Activated T-helper 1 cell treated with anti-CD3 and anti-CD28 coated beads, Interleukin-12 subunit alpha, Interleukin-12 subunit beta, Interleukin-2, Interleukin-4 antibody, amounts not matched to agents 30 ng/mL and 10 ng/mL and 1 ng/mL, durations not matched to agents 14 hours and 24 hours and 36 hours (primary cell): Measurements from ENCODE around the gene MYO1H. TPM values are rescaled to one million over a fixed set of nuclear protein-coding genes. Genes with fewer than 3 reads are reported as not detected.
A peak's percentile ranks its signal among the peaks of the same experiment; 100 is the strongest.

ENCODE experiments used
- DNase-seq: peaks from one replicate; pipeline ENCODE4 v3.0.0; 2021; ENCODE audit warnings: low spot score
- H3K27ac Mint-ChIP-seq: one replicate; pipeline ENCODE4 v1.8.0; 2021; ENCODE audit warnings: mild to moderate bottlenecking, mixed read lengths
- H3K27me3 Mint-ChIP-seq: one replicate; pipeline ENCODE4 v1.8.0; 2022; ENCODE audit warnings: mild to moderate bottlenecking, moderate library complexity, mixed read lengths; ENCODE audit not compliant: insufficient read depth
- H3K36me3 Mint-ChIP-seq: one replicate; pipeline ENCODE4 v1.8.0; 2021; ENCODE audit warnings: low read depth, mixed read lengths
- H3K4me1 Mint-ChIP-seq: one replicate; pipeline ENCODE4 v1.8.0; 2021; ENCODE audit warnings: low read depth, mixed read lengths
- H3K4me3 Mint-ChIP-seq: one replicate; pipeline ENCODE4 v1.8.0; 2021; ENCODE audit warnings: mild to moderate bottlenecking, moderate library complexity, mixed read lengths
- H3K9me3 Mint-ChIP-seq: one replicate; pipeline ENCODE4 v1.8.0; 2021; ENCODE audit warnings: mixed read lengths
- intact Hi-C: fragments of 100-400 bp; cut with micrococcal nuclease; formaldehyde crosslinking; loops from one replicate; pipeline ENCODE4 v1.15.1; 2024
- total RNA-seq: library from RNA; stranded (reverse); gene quantifications from 2 replicates; pipeline ENCODE4 v1.2.3, GENCODE V29; 2022

Gene MYO1H
- total RNA-seq, 1 donor from 2014 or later, result not detected

DNA sequence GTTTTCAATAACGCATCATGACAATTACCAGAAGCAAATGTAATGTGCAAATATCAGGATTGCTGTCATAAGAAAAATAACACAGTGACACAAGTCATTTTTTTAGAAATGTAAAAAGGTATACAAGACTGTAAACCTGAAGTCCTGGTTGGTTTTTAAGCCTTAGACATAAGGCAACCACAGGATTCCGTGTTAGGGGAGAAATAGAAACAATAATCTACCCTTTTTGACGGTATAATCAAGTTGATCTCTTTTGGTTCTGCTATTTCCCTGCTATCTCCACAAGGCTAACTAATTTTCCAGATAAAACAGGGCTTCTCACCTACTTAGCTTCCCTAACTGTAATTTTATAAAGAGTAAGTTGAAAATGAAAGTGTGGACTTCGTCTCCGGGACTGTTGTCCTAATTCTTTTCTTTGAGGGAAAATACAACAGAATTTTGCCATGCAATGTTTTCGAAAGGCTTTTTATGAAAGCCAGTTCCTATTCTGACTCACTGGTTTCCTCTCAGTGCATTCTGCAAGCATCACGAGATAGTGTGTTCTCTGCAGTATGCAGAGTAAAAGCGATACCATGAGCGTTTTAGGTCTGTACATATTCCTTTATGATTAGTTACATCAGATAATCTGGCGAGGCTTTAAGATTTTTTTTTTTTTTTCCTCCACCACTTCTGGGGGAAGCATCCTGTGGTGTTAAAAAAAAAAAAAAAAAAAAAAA is 10.6 kb downstream of the MYO1H start:
- Mint-ChIP-seq H3K4me3 (peak overlapping the region; percentile 42), H3K27ac (peak overlapping the region; percentile 34), H3K9me3 (no peaks in the 10 kb centered on the region), H3K27me3 (peaks cover 31% of the 10 kb centered on the region), H3K4me1 (peaks cover 14% of the 10 kb centered on the region), H3K36me3 (no peaks in the 10 kb centered on the region)
- intact Hi-C loops, result no loop called here
- DNase-seq, result peak; percentile 2

DNA sequence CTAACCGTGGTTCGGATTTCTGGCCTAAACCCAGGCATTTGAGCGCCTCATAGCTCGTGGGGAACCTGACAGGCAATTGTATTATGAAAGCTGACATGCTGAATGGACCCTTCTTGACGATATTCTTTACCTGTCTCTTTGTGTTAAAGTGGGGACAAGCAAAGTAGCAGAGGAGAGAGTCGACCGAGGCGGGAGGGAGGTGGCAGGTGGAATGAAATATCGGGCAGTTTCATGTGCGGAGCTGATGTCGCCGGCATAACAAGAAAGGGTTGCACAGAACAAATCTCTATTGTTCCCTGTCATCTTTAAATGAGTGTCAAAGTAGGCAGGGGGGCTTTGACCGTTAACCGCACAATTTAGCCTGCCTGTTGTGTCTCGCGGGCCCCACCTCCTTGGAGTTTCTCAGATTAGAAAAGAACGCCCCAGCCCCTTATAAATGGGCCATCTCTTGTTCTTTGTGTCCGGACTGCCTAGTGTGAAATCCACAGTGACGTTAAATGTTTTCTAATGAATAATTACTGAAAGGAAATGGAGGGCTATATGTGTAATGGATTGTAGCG is 11.5 kb downstream of the MYO1H start:
- Mint-ChIP-seq H3K27me3 (peaks cover 28% of the 10 kb centered on the region), H3K4me1 (peaks cover 14% of the 10 kb centered on the region), H3K27ac (no peak overlapping the region), H3K36me3 (no peaks in the 10 kb centered on the region), H3K9me3 (no peaks in the 10 kb centered on the region), H3K4me3 (no peak overlapping the region)
- DNase-seq, result no peak
- intact Hi-C loops, result no loop called here

- intact Hi-C loops, result no loop called here
- Mint-ChIP-seq H3K9me3 (no peaks in the 10 kb centered on the region), H3K36me3 (no peaks in the 10 kb centered on the region), H3K4me1 (no peaks in the 10 kb centered on the region), H3K4me3 (no peak overlapping the region), H3K27ac (no peak overlapping the region), H3K27me3 (peaks cover 35% of the 10 kb centered on the region)
- DNase-seq, result no peak
These were observed 22.1 kb downstream of the MYO1H start for GRCh38 chr12:109369831-109370230.

- Mint-ChIP-seq H3K27ac (no peak overlapping the region), H3K27me3 (peaks cover 28% of the 10 kb centered on the region), H3K9me3 (no peaks in the 10 kb centered on the region), H3K36me3 (no peaks in the 10 kb centered on the region), H3K4me3 (no peak overlapping the region), H3K4me1 (no peaks in the 10 kb centered on the region)
- intact Hi-C loops, result no loop called here
- no peak for DNase-seq
These were observed 29.5 kb downstream of the MYO1H start for GRCh38 chr12:109377139-109377685.

GRCh38 chr12:109378569-109378968 is 30.9 kb downstream of the MYO1H start:
- peaks cover 23% of the 10 kb centered on the region for H3K27me3 Mint-ChIP-seq
- no peaks in the 10 kb centered on the region for H3K36me3 Mint-ChIP-seq

GRCh38 chr12:109382031-109382430 is 34.3 kb downstream of the MYO1H start:
- H3K4me1 Mint-ChIP-seq, result no peaks in the 10 kb centered on the region
- intact Hi-C loops, result no loop called here
- H3K36me3 Mint-ChIP-seq, result no peaks in the 10 kb centered on the region
- H3K27me3 Mint-ChIP-seq, result peaks cover 10% of the 10 kb centered on the region
- H3K4me3 Mint-ChIP-seq, result no peak overlapping the region
- H3K9me3 Mint-ChIP-seq, result no peaks in the 10 kb centered on the region
- H3K27ac Mint-ChIP-seq, result no peak overlapping the region
- no peak for DNase-seq

More at GRCh38 chr12:109378569-109378968, 30.9 kb downstream of the MYO1H start:
- no peak overlapping the region for H3K4me3 Mint-ChIP-seq
- intact Hi-C loops, result no loop called here
- DNase-seq, result no peak
- H3K4me1 Mint-ChIP-seq, result no peaks in the 10 kb centered on the region
- H3K9me3 Mint-ChIP-seq, result no peaks in the 10 kb centered on the region
- H3K27ac Mint-ChIP-seq, result no peak overlapping the region

DNA sequence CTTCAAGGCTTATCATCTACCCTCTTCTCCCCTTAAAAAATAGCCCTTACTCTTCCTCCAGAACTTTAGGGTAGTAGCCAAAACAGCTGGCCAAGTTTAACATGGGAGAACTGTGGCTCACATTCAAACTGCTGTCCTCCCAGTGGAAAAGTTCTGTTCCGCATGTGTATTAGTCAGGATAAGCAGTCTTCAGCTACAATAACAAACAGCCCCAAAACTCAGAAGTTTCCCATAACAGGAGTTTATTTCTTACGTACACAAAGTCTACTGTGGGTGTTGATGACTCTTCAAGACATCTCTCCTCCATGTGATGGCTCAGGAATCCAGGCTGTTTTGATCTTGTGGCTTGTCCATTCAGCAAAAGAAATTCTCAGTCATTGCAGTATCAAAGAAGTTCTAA is 35.5 kb downstream of the MYO1H start:
- H3K36me3 Mint-ChIP-seq, result no peaks in the 10 kb centered on the region

DNA sequence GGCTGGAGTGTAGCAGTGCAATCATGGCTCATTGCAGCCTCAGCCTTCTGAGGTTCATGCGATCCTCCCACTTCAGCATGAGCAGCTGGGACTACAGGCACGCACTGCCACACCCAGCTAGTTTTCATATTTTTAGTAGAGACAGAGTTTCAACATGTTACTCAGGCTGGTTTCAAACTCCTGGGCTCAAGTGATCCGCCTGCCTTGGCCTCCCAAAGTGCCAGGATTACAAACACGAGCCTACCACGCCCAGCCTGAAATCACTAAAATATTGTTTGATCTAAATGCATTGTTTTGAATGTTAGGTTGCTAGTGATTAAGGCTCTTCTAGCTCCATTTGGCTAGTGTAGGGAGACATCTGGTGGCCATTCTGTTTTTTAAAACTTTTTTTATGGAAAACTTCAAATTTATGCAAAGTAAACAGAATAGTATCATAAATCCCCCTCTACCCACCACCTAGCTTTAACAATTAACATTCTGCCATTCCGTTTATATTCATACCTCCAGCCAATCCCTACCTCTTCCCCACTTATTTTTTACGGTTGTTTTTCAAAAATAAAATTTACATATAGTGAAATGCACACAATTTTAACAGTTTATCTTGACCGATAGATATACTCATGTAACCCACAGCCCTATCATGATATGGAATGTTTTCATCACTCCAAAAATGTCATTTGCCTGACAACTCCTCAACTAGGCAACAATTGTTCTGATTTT is 37.8 kb downstream of the MYO1H start:
- intact Hi-C loops, result loop anchor here (1.0 kb wide), 1 partner anchor 273 kb away; no protein-coding TSS in a partner anchor
- H3K4me1 Mint-ChIP-seq, result no peaks in the 10 kb centered on the region
- H3K9me3 Mint-ChIP-seq, result no peaks in the 10 kb centered on the region
- H3K27ac Mint-ChIP-seq, result no peak overlapping the region
- no peaks in the 10 kb centered on the region for H3K36me3 Mint-ChIP-seq
- DNase-seq, result no peak
- no peak overlapping the region for H3K4me3 Mint-ChIP-seq
- H3K27me3 Mint-ChIP-seq, result peaks cover 7% of the 10 kb centered on the region

More for the DNA sequence above, 35.5 kb downstream of the MYO1H start:
- DNase-seq, result no peak
- Mint-ChIP-seq H3K9me3 (no peaks in the 10 kb centered on the region), H3K27me3 (peaks cover 10% of the 10 kb centered on the region), H3K27ac (no peak overlapping the region), H3K4me3 (no peak overlapping the region), H3K4me1 (no peaks in the 10 kb centered on the region)
- intact Hi-C loops, result no loop called here

GRCh38 chr12:109386059-109386433 is 38.3 kb downstream of the MYO1H start:
- H3K9me3 Mint-ChIP-seq, result no peaks in the 10 kb centered on the region
- H3K4me3 Mint-ChIP-seq, result no peak overlapping the region
- H3K4me1 Mint-ChIP-seq, result no peaks in the 10 kb centered on the region
- no peak overlapping the region for H3K27ac Mint-ChIP-seq
- DNase-seq, result no peak
- H3K36me3 Mint-ChIP-seq, result no peaks in the 10 kb centered on the region
- intact Hi-C loops, result no loop called here
- H3K27me3 Mint-ChIP-seq, result peaks cover 7% of the 10 kb centered on the region

DNA sequence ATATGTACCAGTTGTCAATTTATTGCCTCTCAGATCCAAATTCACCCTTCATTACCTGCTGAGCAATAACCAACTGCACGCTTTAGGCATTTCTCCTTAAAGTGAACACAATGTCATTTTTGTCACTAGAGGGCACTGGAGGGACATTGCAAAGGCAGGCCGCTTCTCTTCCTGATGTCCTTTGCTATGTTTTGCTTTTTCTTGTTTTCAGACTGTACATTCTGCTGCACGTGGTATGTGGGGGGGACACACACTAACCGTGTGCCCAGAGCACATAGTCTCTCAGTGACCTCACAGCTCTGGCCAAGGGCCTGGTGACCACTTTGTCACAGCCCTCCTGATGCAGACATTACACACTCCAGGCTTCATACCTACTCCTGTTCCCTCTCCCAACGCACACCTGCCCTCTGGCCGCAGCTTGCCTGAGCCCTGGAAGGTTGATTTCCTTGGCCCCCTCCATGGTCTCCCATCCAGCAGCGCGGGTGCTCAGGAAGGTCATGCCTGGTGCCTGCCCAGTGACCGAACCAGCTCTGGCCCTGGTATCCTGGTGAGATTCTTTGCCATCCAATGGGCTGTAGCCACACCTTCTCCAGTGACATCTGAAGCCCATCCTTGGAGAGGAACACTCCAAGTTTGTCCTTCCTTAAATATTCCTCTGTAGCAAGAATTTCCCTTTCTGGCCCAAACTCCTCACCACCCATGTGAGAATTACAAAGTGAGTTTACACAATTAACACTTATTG is 39.9 kb downstream of the MYO1H start:
- no peaks in the 10 kb centered on the region for H3K36me3 Mint-ChIP-seq
- H3K4me1 Mint-ChIP-seq, result no peaks in the 10 kb centered on the region
- H3K27me3 Mint-ChIP-seq, result peaks cover 9% of the 10 kb centered on the region
- no peak overlapping the region for H3K27ac Mint-ChIP-seq
- no peaks in the 10 kb centered on the region for H3K9me3 Mint-ChIP-seq
- no peak overlapping the region for H3K4me3 Mint-ChIP-seq
- intact Hi-C loops, result no loop called here
- no peak for DNase-seq

GRCh38 chr12:109388167-109388563 is 40.5 kb downstream of the MYO1H start:
- H3K9me3 Mint-ChIP-seq, result no peaks in the 10 kb centered on the region
- intact Hi-C loops, result no loop called here
- no peaks in the 10 kb centered on the region for H3K36me3 Mint-ChIP-seq
- no peaks in the 10 kb centered on the region for H3K4me1 Mint-ChIP-seq
- H3K4me3 Mint-ChIP-seq, result no peak overlapping the region
- H3K27ac Mint-ChIP-seq, result no peak overlapping the region
- H3K27me3 Mint-ChIP-seq, result peaks cover 8% of the 10 kb centered on the region
- DNase-seq, result no peak

DNA sequence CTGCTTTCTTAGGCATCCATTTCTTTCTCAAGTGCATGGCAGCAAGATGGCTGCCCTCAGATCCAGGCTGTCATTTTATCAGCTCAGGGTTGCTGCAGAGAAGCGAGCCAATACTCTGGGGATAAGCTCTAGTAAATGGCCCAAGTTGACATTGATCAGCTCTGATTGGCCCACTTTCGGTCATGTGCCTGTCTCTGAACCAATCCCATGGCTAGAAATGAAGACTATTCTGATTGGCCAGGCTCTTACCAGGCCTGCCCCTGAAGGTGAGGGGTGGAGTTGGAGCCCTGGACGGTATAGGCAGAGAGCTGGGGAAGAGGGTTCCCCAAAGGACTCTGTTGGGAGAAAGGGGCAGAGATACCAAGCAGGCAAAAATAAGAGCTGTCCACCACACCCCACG is 41.4 kb downstream of the MYO1H start:
- no peak overlapping the region for H3K27ac Mint-ChIP-seq
- H3K4me1 Mint-ChIP-seq, result no peaks in the 10 kb centered on the region
- no peak for DNase-seq
- no peak overlapping the region for H3K4me3 Mint-ChIP-seq
- intact Hi-C loops, result no loop called here
- no peaks in the 10 kb centered on the region for H3K9me3 Mint-ChIP-seq
- H3K36me3 Mint-ChIP-seq, result no peaks in the 10 kb centered on the region
- H3K27me3 Mint-ChIP-seq, result peaks cover 5% of the 10 kb centered on the region
